ENCODE results near the gene ZDHHC11. TPM values are rescaled to one million over a fixed set of nuclear protein-coding genes. Genes with fewer than 3 reads are reported as not detected.
"Not testable (repeated sequence)": the region's sequence is repeated elsewhere in the genome, so short reads cannot be mapped to it uniquely, and the experiment has no call there.

The ZDHHC11 gene
- total RNA-seq, 1 experiment from 2014 or later: 17.0 TPM

GRCh38 chr5:778421-778820 is 72.4 kb downstream of the ZDHHC11 start:
- intact Hi-C loops (cut with micrococcal nuclease); H3K9ac ChIP-seq (ENCODE audit: low read length); BruUV-seq (replicated peaks); H4K20me1 ChIP-seq (ENCODE audit: insufficient read depth); H3K9me2 ChIP-seq (ENCODE audit: insufficient read depth); H3K4me3 ChIP-seq (replicated peaks in 1 of 2; ENCODE audit: low read depth in 1 of 2, low read length in 2 of 2); H3K79me2 ChIP-seq (ENCODE audit: insufficient read depth, low read length); H3K36me3 ChIP-seq (ENCODE audit: control insufficient read depth in 1 of 2, insufficient read depth in 2 of 2, low read length in 2 of 2); H3K27me3 ChIP-seq (ENCODE audit: insufficient read depth, low read length); ATAC-seq; H3K27ac ChIP-seq (ENCODE audit: low read depth, low read length); H2AFZ ChIP-seq (ENCODE audit: low read depth, low read length, poor library complexity, severe bottlenecking); DNase-seq (ENCODE audit: low read depth, low spot score); POLR2A ChIA-PET; H3K9me3 ChIP-seq (ENCODE audit: control insufficient read depth in 1 of 2, insufficient read depth in 1 of 2, low read depth in 1 of 2, low read length in 2 of 2); H3K4me2 ChIP-seq (ENCODE audit: low read length); H3K4me1 ChIP-seq (ENCODE audit: control insufficient read depth in 1 of 2, insufficient read depth in 2 of 2, low read length in 2 of 2); CTCF ChIA-PET; RAD21 ChIA-PET (ENCODE audit: low non-redundant PET in 1 of 2, low total read pairs in 2 of 2, uncharacterized antibody in 2 of 2, unreplicated experiment in 2 of 2): not testable (repeated sequence)

GRCh38 chr5:777756-778161 is 73.0 kb downstream of the ZDHHC11 start:
- Histone ChIP-seq H3K4me2 (ENCODE audit: low read length) (no peak overlapping the region), H3K27ac (ENCODE audit: low read depth, low read length) (no peak overlapping the region), H3K27me3 (ENCODE audit: insufficient read depth, low read length) (no peaks in the 10 kb centered on the region), H3K4me1 (ENCODE audit: control insufficient read depth in 1 of 2, insufficient read depth in 2 of 2, low read length in 2 of 2) (no peaks in the 10 kb centered on the region), H3K36me3 (ENCODE audit: control insufficient read depth in 1 of 2, insufficient read depth in 2 of 2, low read length in 2 of 2) (no peaks in the 10 kb centered on the region), H2AFZ (ENCODE audit: low read depth, low read length, poor library complexity, severe bottlenecking) (no peak overlapping the region), H4K20me1 (ENCODE audit: insufficient read depth) (no peaks in the 10 kb centered on the region), H3K4me3 (replicated peaks in 1 of 2; ENCODE audit: low read depth in 1 of 2, low read length in 2 of 2) (no peak overlapping the region), H3K9ac (ENCODE audit: low read length) (no peak overlapping the region), H3K79me2 (ENCODE audit: insufficient read depth, low read length) (no peaks in the 10 kb centered on the region), H3K9me3 (ENCODE audit: control insufficient read depth in 1 of 2, insufficient read depth in 1 of 2, low read depth in 1 of 2, low read length in 2 of 2) (no peaks in the 10 kb centered on the region), H3K9me2 (ENCODE audit: insufficient read depth) (no peaks in the 10 kb centered on the region)
- intact Hi-C loops (cut with micrococcal nuclease): no loop called here
- CTCF ChIA-PET: no interaction called here
- TF ChIP-seq SRF (IDR thresholded peaks at IDR 0.05; ENCODE audit: low read depth): no peak
- TF ChIP-seq EZH2 (IDR thresholded peaks at IDR 0.05): no peak
- TF ChIP-seq EZH2phosphoT487 (IDR thresholded peaks at IDR 0.05; ENCODE audit: borderline replicate concordance): no peak
- no peak for TF ChIP-seq CEBPB (IDR thresholded peaks at IDR 0.05; ENCODE audit: low read depth)
- ATAC-seq (no peak), DNase-seq (ENCODE audit: low read depth, low spot score) (no peak)
- no TSS peak for BruUV-seq (replicated peaks)
- POLR2A ChIA-PET: no interaction called here
- RAD21 ChIA-PET (ENCODE audit: low non-redundant PET in 1 of 2, low total read pairs in 2 of 2, uncharacterized antibody in 2 of 2, unreplicated experiment in 2 of 2): no interaction called here
